ENCODE data around the gene CLBA1.

GRCh38 chr14:105006831-105007592, 21.4 kb downstream of the CLBA1 start:
- no peak for TF ChIP-seq ZFX (IDR thresholded peaks at IDR 0.05)
- no peak for TF ChIP-seq EZH2phosphoT487 (IDR thresholded peaks at IDR 0.05; ENCODE audit: borderline replicate concordance)
- TF ChIP-seq, protein P1, sequence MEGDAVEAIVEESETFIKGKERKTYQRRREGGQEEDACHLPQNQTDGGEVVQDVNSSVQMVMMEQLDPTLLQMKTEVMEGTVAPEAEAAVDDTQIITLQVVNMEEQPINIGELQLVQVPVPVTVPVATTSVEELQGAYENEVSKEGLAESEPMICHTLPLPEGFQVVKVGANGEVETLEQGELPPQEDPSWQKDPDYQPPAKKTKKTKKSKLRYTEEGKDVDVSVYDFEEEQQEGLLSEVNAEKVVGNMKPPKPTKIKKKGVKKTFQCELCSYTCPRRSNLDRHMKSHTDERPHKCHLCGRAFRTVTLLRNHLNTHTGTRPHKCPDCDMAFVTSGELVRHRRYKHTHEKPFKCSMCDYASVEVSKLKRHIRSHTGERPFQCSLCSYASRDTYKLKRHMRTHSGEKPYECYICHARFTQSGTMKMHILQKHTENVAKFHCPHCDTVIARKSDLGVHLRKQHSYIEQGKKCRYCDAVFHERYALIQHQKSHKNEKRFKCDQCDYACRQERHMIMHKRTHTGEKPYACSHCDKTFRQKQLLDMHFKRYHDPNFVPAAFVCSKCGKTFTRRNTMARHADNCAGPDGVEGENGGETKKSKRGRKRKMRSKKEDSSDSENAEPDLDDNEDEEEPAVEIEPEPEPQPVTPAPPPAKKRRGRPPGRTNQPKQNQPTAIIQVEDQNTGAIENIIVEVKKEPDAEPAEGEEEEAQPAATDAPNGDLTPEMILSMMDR (IDR thresholded peaks at IDR 0.05 in 2 of 3, conservative IDR thresholded peaks at IDR 0.05 in 1 of 3; ENCODE audit: borderline replicate concordance in 1 of 3, insufficient read depth in 1 of 3, low read depth in 2 of 3, low read length in 2 of 3), result no peak
- no peak for TF ChIP-seq POLR2A (IDR thresholded peaks at IDR 0.05; ENCODE audit: borderline replicate concordance, extremely low read depth, insufficient read depth, insufficient read length)
- TF ChIP-seq POLR2AphosphoS5 (IDR thresholded peaks at IDR 0.05; ENCODE audit: low read depth, low read length), result no peak
- TF ChIP-seq MAX (IDR thresholded peaks at IDR 0.05), result no peak
- TF ChIP-seq EZH2 (IDR thresholded peaks at IDR 0.05), result no peak

All from HCT116 (cell line).